Ovary (tissue), 3 donors: ENCODE measurements around the gene MLLT11.

Experiments
- CTCF ChIP-seq, 3 donors: fragments of 450-650 bp in 2 of 3; fragments of 200-600 bp in 1 of 3; IDR thresholded peaks; one replicate each; pipeline versions ENCODE4 v1.5.1 to v1.8.0; 2016 to 2022; ENCODE audit warnings: antibody characterized with exemption in 3 of 3, mild to moderate bottlenecking in 1 of 3
- EP300 ChIP-seq: sonication (generic); formaldehyde crosslinking; IDR thresholded peaks from one replicate; pipeline ENCODE4 v1.6.1; 2017; ENCODE audit warnings: antibody characterized with exemption
- POLR2A ChIP-seq: fragments of 450-650 bp; IDR thresholded peaks from one replicate; pipeline ENCODE4 v1.6.1; 2017; ENCODE audit warnings: antibody characterized with exemption, mild to moderate bottlenecking, moderate library complexity
- donor health status: DM: no; HTN: no; CAD: no.

- TF ChIP-seq EP300 (no peak), CTCF (IDR thresholded peaks at IDR 0.05) (no peak), POLR2A (no peak)
Observed at GRCh38 chr1:151085953-151086559, 25.9 kb downstream of the MLLT11 start.
